ENCODE results near the gene DYNLT3.

The DYNLT3 gene

GRCh38 chrX:37846934-37847732, at the start of gene DYNLT3:
Gene DYNLT3, minus strand, starts transcription at chrX:37847571. Its CDS starts 61 bp downstream, at chrX:37847510.
- peak in 50 of 51 donors; percentile 2 to 74 (median 42) for DNase-seq

- DNase-seq = peak in 2 of 51 donors; percentile 0
These were observed 49.1 kb upstream of the DYNLT3 start for GRCh38 chrX:37896511-37896890.

GRCh38 chrX:37895795-37896510, 48.6 kb upstream of the DYNLT3 start:
- DNase-seq = peak in 1 of 51 donors; percentile 1

GRCh38 chrX:37894725-37895124, 47.4 kb upstream of the DYNLT3 start:
- no peak for DNase-seq

GRCh38 chrX:37888010-37888409, 40.6 kb upstream of the DYNLT3 start:
- no peak for DNase-seq

GRCh38 chrX:37887347-37887746, 40.0 kb upstream of the DYNLT3 start:
- DNase-seq = no peak

- DNase-seq = no peak
These were observed 35.8 kb upstream of the DYNLT3 start for GRCh38 chrX:37883196-37883595.

- no peak for DNase-seq
These were observed 32.3 kb upstream of the DYNLT3 start for GRCh38 chrX:37879692-37880091.

- DNase-seq = no peak
These were observed 29.3 kb upstream of the DYNLT3 start for GRCh38 chrX:37876716-37877115.

GRCh38 chrX:37875675-37876074, 28.3 kb upstream of the DYNLT3 start:
- no peak for DNase-seq

GRCh38 chrX:37873220-37873619, 25.8 kb upstream of the DYNLT3 start:
- DNase-seq = no peak

- no peak for DNase-seq
These were observed 24.9 kb upstream of the DYNLT3 start for GRCh38 chrX:37872303-37872655.

- peak in 1 of 51 donors; percentile 1 for DNase-seq
These were observed 24.4 kb upstream of the DYNLT3 start for GRCh38 chrX:37871626-37872302.

GRCh38 chrX:37867536-37868153, 20.3 kb upstream of the DYNLT3 start:
- no peak for DNase-seq

GRCh38 chrX:37863728-37864127, 16.4 kb upstream of the DYNLT3 start:
- no peak for DNase-seq

GRCh38 chrX:37862851-37863250, 15.5 kb upstream of the DYNLT3 start:
- DNase-seq = no peak

GRCh38 chrX:37860721-37861120, 13.3 kb upstream of the DYNLT3 start:
- no peak for DNase-seq

- no peak for DNase-seq
These were observed 7.4 kb upstream of the DYNLT3 start for GRCh38 chrX:37854748-37855147.

GRCh38 chrX:37854148-37854547, 6.8 kb upstream of the DYNLT3 start:
- no peak for DNase-seq

GRCh38 chrX:37847733-37848197, 394 bp upstream of the DYNLT3 start:
- no peak for DNase-seq

GRCh38 chrX:37846558-37846933, 825 bp downstream of the DYNLT3 start:
- DNase-seq = no peak

- peak in 1 of 51 donors; percentile 2 for DNase-seq
These were observed 1.2 kb downstream of the DYNLT3 start for GRCh38 chrX:37846141-37846540.

Measured in hypothalamus (tissue), 51 donors.